Osteocyte (in vitro differentiated cells): ENCODE data around the gene KIAA1755. TPM values are rescaled to one million over a fixed set of nuclear protein-coding genes. Genes with fewer than 3 reads are reported as not detected.

Experiments
- DNase-seq: peaks from one replicate; pipeline ENCODE4 v3.0.0; 2021; ENCODE audit warnings: mixed read lengths; ENCODE audit not compliant: unreplicated experiment; ENCODE audit errors: extremely low spot score
- H3K27ac Mint-ChIP-seq: one replicate; pipeline ENCODE4 v1.8.0; 2021; ENCODE audit warnings: mild to moderate bottlenecking, mixed read lengths; ENCODE audit not compliant: unreplicated experiment
- H3K27me3 Mint-ChIP-seq: one replicate; pipeline ENCODE4 v1.8.0; 2021; ENCODE audit warnings: mixed read lengths; ENCODE audit not compliant: unreplicated experiment
- H3K36me3 Mint-ChIP-seq: one replicate; pipeline ENCODE4 v1.8.0; 2021; ENCODE audit warnings: mixed read lengths; ENCODE audit not compliant: unreplicated experiment
- H3K4me1 Mint-ChIP-seq: one replicate; pipeline ENCODE4 v1.8.0; 2021; ENCODE audit warnings: mixed read lengths; ENCODE audit not compliant: unreplicated experiment
- H3K4me3 Mint-ChIP-seq: one replicate; pipeline ENCODE4 v1.8.0; 2021; ENCODE audit warnings: mild to moderate bottlenecking, moderate library complexity, mixed read lengths; ENCODE audit not compliant: unreplicated experiment
- H3K9me3 Mint-ChIP-seq: one replicate; pipeline ENCODE4 v1.8.0; 2021; ENCODE audit warnings: mixed read lengths; ENCODE audit not compliant: unreplicated experiment
- total RNA-seq: library from RNA; stranded (reverse); gene quantifications from 2 replicates; pipeline ENCODE4 v1.2.1, GENCODE V29; 2021
- TF ChIP-seq, protein P1 (sequence below): fragments of 200-600 bp; sonication (generic); IDR thresholded peaks from 2 replicates; pipeline ENCODE4 v1.5.0; 2021; ENCODE audit warnings: antibody characterized with exemption, mild to moderate bottlenecking, moderate library complexity

Gene KIAA1755
- total RNA-seq, 1 donor from 2014 or later = 50.2 TPM

GRCh38 chr20:38225900-38226263, 34.7 kb downstream of the KIAA1755 start:
- TF ChIP-seq, protein P1, sequence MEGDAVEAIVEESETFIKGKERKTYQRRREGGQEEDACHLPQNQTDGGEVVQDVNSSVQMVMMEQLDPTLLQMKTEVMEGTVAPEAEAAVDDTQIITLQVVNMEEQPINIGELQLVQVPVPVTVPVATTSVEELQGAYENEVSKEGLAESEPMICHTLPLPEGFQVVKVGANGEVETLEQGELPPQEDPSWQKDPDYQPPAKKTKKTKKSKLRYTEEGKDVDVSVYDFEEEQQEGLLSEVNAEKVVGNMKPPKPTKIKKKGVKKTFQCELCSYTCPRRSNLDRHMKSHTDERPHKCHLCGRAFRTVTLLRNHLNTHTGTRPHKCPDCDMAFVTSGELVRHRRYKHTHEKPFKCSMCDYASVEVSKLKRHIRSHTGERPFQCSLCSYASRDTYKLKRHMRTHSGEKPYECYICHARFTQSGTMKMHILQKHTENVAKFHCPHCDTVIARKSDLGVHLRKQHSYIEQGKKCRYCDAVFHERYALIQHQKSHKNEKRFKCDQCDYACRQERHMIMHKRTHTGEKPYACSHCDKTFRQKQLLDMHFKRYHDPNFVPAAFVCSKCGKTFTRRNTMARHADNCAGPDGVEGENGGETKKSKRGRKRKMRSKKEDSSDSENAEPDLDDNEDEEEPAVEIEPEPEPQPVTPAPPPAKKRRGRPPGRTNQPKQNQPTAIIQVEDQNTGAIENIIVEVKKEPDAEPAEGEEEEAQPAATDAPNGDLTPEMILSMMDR = no peak
- no peak overlapping the region for H3K4me3 Mint-ChIP-seq
- no peak for DNase-seq
- H3K36me3 Mint-ChIP-seq = peaks cover 8% of the 10 kb centered on the region
- H3K4me1 Mint-ChIP-seq = peaks cover 9% of the 10 kb centered on the region
- H3K27ac Mint-ChIP-seq = no peak overlapping the region
- no peaks in the 10 kb centered on the region for H3K27me3 Mint-ChIP-seq
- no peaks in the 10 kb centered on the region for H3K9me3 Mint-ChIP-seq

DNA sequence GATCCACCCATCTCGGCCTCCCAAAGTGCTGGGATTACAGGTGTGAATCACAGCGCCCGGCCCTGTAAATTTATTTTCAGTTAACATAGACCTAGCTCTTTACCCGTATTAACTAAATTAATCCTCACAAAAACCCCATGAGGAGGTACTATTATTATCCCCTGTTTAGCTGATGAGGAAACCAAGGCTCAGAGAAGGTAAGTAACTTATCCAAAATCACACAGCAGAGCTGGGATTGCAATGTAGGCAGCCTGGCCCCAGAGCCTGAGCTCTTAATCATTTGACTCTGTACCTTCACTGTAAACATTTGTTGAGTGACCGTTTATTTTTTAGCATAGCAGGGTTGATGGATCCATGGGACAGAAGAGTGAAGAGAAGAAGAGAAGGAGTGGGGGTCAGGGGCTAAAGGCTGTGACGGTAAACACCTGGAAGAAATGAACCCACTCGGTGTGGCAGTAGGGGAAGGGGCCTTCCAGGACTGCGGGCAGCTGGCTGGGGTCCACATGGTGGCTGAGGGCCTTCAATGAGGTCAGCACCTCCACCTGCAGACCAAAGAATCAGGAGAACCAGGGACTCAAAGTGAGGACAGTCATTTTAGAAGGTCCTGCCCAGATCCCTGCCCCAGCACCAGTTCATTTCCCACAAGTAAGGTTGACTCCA, 35.2 kb downstream of the KIAA1755 start:
- no peaks in the 10 kb centered on the region for H3K9me3 Mint-ChIP-seq
- H3K4me1 Mint-ChIP-seq = peaks cover 10% of the 10 kb centered on the region
- H3K36me3 Mint-ChIP-seq = peaks cover 8% of the 10 kb centered on the region
- TF ChIP-seq, protein P1 = no peak
- no peak overlapping the region for H3K4me3 Mint-ChIP-seq
- H3K27ac Mint-ChIP-seq = no peak overlapping the region
- DNase-seq = no peak
- no peaks in the 10 kb centered on the region for H3K27me3 Mint-ChIP-seq

- H3K27me3 Mint-ChIP-seq = no peaks in the 10 kb centered on the region
- no peak for DNase-seq
- H3K4me3 Mint-ChIP-seq = no peak overlapping the region
- H3K27ac Mint-ChIP-seq = no peak overlapping the region
- H3K9me3 Mint-ChIP-seq = no peaks in the 10 kb centered on the region
- peaks cover 8% of the 10 kb centered on the region for H3K36me3 Mint-ChIP-seq
- peaks cover 13% of the 10 kb centered on the region for H3K4me1 Mint-ChIP-seq
- TF ChIP-seq, protein P1 = no peak
Measured at GRCh38 chr20:38224531-38224930, 36.0 kb downstream of the KIAA1755 start.

GRCh38 chr20:38223743-38224100, 36.8 kb downstream of the KIAA1755 start:
- Mint-ChIP-seq H3K36me3 (peaks cover 8% of the 10 kb centered on the region), H3K27ac (no peak overlapping the region), H3K27me3 (no peaks in the 10 kb centered on the region), H3K4me3 (no peak overlapping the region), H3K4me1 (peaks cover 18% of the 10 kb centered on the region), H3K9me3 (no peaks in the 10 kb centered on the region)
- no peak for DNase-seq
- TF ChIP-seq, protein P1 = no peak

GRCh38 chr20:38222923-38223742, 37.4 kb downstream of the KIAA1755 start:
- Mint-ChIP-seq H3K36me3 (peaks cover 8% of the 10 kb centered on the region), H3K27me3 (no peaks in the 10 kb centered on the region), H3K9me3 (no peaks in the 10 kb centered on the region), H3K27ac (peak overlapping the region; percentile 28), H3K4me3 (no peak overlapping the region), H3K4me1 (peaks cover 24% of the 10 kb centered on the region)
- no peak for DNase-seq
- TF ChIP-seq, protein P1 = peak; percentile 29
